ENCODE data around the gene LILRB5.

DNA sequence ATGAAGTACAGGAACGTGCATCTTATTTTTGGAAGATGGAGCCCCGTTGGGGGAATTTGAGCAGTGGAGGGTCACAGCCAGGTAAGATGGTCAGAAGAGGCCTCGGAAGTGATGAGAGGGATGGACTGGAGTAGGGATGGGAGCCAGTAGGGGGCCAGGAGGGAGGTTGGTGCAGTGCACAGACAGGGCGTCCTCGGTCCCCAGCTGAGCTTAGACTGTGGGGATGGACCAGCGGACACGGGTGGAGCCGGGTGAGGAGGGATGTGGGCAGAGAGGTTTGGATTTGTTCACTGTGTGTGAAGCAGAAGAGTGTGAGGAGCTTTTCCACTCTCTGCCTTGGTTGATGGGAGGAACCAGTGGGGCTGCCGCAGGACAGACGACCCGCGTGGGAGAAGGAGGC lies 45.8 kb downstream of the LILRB5 start:
- TF ChIP-seq POLR2AphosphoS5 (IDR thresholded peaks at IDR 0.05), result no peak
- TF ChIP-seq, protein P1, sequence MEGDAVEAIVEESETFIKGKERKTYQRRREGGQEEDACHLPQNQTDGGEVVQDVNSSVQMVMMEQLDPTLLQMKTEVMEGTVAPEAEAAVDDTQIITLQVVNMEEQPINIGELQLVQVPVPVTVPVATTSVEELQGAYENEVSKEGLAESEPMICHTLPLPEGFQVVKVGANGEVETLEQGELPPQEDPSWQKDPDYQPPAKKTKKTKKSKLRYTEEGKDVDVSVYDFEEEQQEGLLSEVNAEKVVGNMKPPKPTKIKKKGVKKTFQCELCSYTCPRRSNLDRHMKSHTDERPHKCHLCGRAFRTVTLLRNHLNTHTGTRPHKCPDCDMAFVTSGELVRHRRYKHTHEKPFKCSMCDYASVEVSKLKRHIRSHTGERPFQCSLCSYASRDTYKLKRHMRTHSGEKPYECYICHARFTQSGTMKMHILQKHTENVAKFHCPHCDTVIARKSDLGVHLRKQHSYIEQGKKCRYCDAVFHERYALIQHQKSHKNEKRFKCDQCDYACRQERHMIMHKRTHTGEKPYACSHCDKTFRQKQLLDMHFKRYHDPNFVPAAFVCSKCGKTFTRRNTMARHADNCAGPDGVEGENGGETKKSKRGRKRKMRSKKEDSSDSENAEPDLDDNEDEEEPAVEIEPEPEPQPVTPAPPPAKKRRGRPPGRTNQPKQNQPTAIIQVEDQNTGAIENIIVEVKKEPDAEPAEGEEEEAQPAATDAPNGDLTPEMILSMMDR (IDR thresholded peaks at IDR 0.05), result no peak
